Activated naive CD8-positive, alpha-beta T cell treated with anti-CD3 and anti-CD28 coated beads for 36 hours (primary cell): ENCODE data around the gene ATG101. TPM values are rescaled to one million over a fixed set of nuclear protein-coding genes. Genes with fewer than 3 reads are reported as not detected.

ENCODE experiments used
- DNase-seq: peaks from one replicate; pipeline ENCODE4 v3.0.0; 2021
- H3K27ac Mint-ChIP-seq: one replicate; pipeline ENCODE4 v1.8.0; 2022; ENCODE audit warnings: mild to moderate bottlenecking, moderate library complexity, mixed read lengths
- H3K27me3 Mint-ChIP-seq: one replicate; pipeline ENCODE4 v1.8.0; 2022; ENCODE audit warnings: mild to moderate bottlenecking, mixed read lengths
- H3K36me3 Mint-ChIP-seq: one replicate; pipeline ENCODE4 v1.8.0; 2021; ENCODE audit warnings: mild to moderate bottlenecking, mixed read lengths
- H3K4me1 Mint-ChIP-seq: one replicate; pipeline ENCODE4 v1.8.0; 2021; ENCODE audit warnings: mixed read lengths
- H3K4me3 Mint-ChIP-seq: one replicate; pipeline ENCODE4 v1.8.0; 2022; ENCODE audit warnings: mild to moderate bottlenecking, moderate library complexity, mixed read lengths
- H3K9me3 Mint-ChIP-seq: one replicate; pipeline ENCODE4 v1.8.0; 2022; ENCODE audit warnings: mixed read lengths
- total RNA-seq, 2 experiments: library from RNA; stranded (reverse); gene quantifications; one replicate each; pipeline ENCODE4 v1.2.3, GENCODE V29; 2021

ATG101 gene
- total RNA-seq: 10 to 100 TPM; 39.8 to 41.2 TPM

GRCh38 chr12:52069327-52070184 lies at the start of gene ATG101:
ATG101 (plus strand) TSS chr12:52069978; CDS start chr12:52073651, 3,673 bp downstream.
- Mint-ChIP-seq H3K4me3 (peak within 1 kb of the TSS; percentile 89), H3K4me1 (peaks cover 39% of the 10 kb centered on the region), H3K27ac (peak within 1 kb of the TSS; percentile 98), H3K36me3 (peaks cover 25% of the 10 kb centered on the region), H3K9me3 (no peaks in the 10 kb centered on the region), H3K27me3 (no peaks in the 10 kb centered on the region)
- DNase-seq: peak; percentile 90

- peak overlapping the region; percentile 52 for H3K4me3 Mint-ChIP-seq
- peaks cover 2% of the 10 kb centered on the region for H3K36me3 Mint-ChIP-seq
- no peak overlapping the region for H3K27ac Mint-ChIP-seq
- H3K4me1 Mint-ChIP-seq: peaks cover 35% of the 10 kb centered on the region
- peak; percentile 72 for DNase-seq
- H3K27me3 Mint-ChIP-seq: peaks cover 3% of the 10 kb centered on the region
- H3K9me3 Mint-ChIP-seq: no peaks in the 10 kb centered on the region
These were observed 49.0 kb upstream of the ATG101 start for GRCh38 chr12:52020539-52021336.

GRCh38 chr12:52022841-52023181 lies 47.0 kb upstream of the ATG101 start:
- no peak for DNase-seq
- H3K4me1 Mint-ChIP-seq: peaks cover 46% of the 10 kb centered on the region
- H3K27ac Mint-ChIP-seq: no peak overlapping the region
- peak overlapping the region; percentile 68 for H3K4me3 Mint-ChIP-seq
- H3K36me3 Mint-ChIP-seq: peaks cover 2% of the 10 kb centered on the region
- H3K27me3 Mint-ChIP-seq: peaks cover 3% of the 10 kb centered on the region
- H3K9me3 Mint-ChIP-seq: no peaks in the 10 kb centered on the region

GRCh38 chr12:52023182-52023975 lies 46.4 kb upstream of the ATG101 start:
- Mint-ChIP-seq H3K36me3 (peaks cover 2% of the 10 kb centered on the region), H3K9me3 (no peaks in the 10 kb centered on the region), H3K27me3 (peaks cover 3% of the 10 kb centered on the region), H3K27ac (peak overlapping the region; percentile 93), H3K4me3 (peak overlapping the region; percentile 87), H3K4me1 (peaks cover 46% of the 10 kb centered on the region)
- DNase-seq: peak; percentile 91

GRCh38 chr12:52023976-52024688 lies 45.6 kb upstream of the ATG101 start:
- H3K27me3 Mint-ChIP-seq: peaks cover 3% of the 10 kb centered on the region
- H3K4me3 Mint-ChIP-seq: peak overlapping the region; percentile 87
- H3K27ac Mint-ChIP-seq: peak overlapping the region; percentile 93
- DNase-seq: no peak
- H3K4me1 Mint-ChIP-seq: peaks cover 46% of the 10 kb centered on the region
- no peaks in the 10 kb centered on the region for H3K9me3 Mint-ChIP-seq
- H3K36me3 Mint-ChIP-seq: peaks cover 2% of the 10 kb centered on the region

GRCh38 chr12:52024845-52025230 lies 44.9 kb upstream of the ATG101 start:
- Mint-ChIP-seq H3K4me1 (peaks cover 46% of the 10 kb centered on the region), H3K27me3 (peaks cover 3% of the 10 kb centered on the region), H3K36me3 (peaks cover 2% of the 10 kb centered on the region), H3K9me3 (no peaks in the 10 kb centered on the region), H3K4me3 (peak overlapping the region; percentile 87), H3K27ac (peak overlapping the region; percentile 93)
- DNase-seq: peak; percentile 74

GRCh38 chr12:52026263-52026662 lies 43.5 kb upstream of the ATG101 start:
- Mint-ChIP-seq H3K4me3 (peak overlapping the region; percentile 87), H3K36me3 (peaks cover 2% of the 10 kb centered on the region), H3K27me3 (peaks cover 3% of the 10 kb centered on the region), H3K27ac (peak overlapping the region; percentile 93), H3K9me3 (no peaks in the 10 kb centered on the region), H3K4me1 (peaks cover 33% of the 10 kb centered on the region)
- no peak for DNase-seq

GRCh38 chr12:52027085-52027843 lies 42.5 kb upstream of the ATG101 start:
- Mint-ChIP-seq H3K4me3 (no peak overlapping the region), H3K27ac (no peak overlapping the region), H3K27me3 (no peaks in the 10 kb centered on the region), H3K36me3 (peaks cover 2% of the 10 kb centered on the region), H3K4me1 (peaks cover 33% of the 10 kb centered on the region), H3K9me3 (no peaks in the 10 kb centered on the region)
- DNase-seq: no peak

- no peak for DNase-seq
- H3K27ac Mint-ChIP-seq: no peak overlapping the region
- H3K9me3 Mint-ChIP-seq: no peaks in the 10 kb centered on the region
- H3K4me1 Mint-ChIP-seq: peaks cover 41% of the 10 kb centered on the region
- peaks cover 2% of the 10 kb centered on the region for H3K36me3 Mint-ChIP-seq
- no peaks in the 10 kb centered on the region for H3K27me3 Mint-ChIP-seq
- H3K4me3 Mint-ChIP-seq: no peak overlapping the region
These were observed 40.1 kb upstream of the ATG101 start for GRCh38 chr12:52029685-52030084.

- Mint-ChIP-seq H3K27me3 (no peaks in the 10 kb centered on the region), H3K4me3 (peak overlapping the region; percentile 79), H3K4me1 (peaks cover 42% of the 10 kb centered on the region), H3K9me3 (no peaks in the 10 kb centered on the region), H3K27ac (peak overlapping the region; percentile 85), H3K36me3 (no peaks in the 10 kb centered on the region)
- DNase-seq: no peak
These were observed 37.4 kb upstream of the ATG101 start for GRCh38 chr12:52032446-52032803.

- peaks cover 39% of the 10 kb centered on the region for H3K4me1 Mint-ChIP-seq
- peak; percentile 94 for DNase-seq
- no peaks in the 10 kb centered on the region for H3K27me3 Mint-ChIP-seq
- H3K4me3 Mint-ChIP-seq: peak overlapping the region; percentile 79
- H3K9me3 Mint-ChIP-seq: no peaks in the 10 kb centered on the region
- H3K36me3 Mint-ChIP-seq: no peaks in the 10 kb centered on the region
- H3K27ac Mint-ChIP-seq: peak overlapping the region; percentile 87
These were observed 36.9 kb upstream of the ATG101 start for GRCh38 chr12:52032804-52033445.

GRCh38 chr12:52033446-52034140 lies 36.2 kb upstream of the ATG101 start:
- no peak for DNase-seq
- Mint-ChIP-seq H3K27me3 (no peaks in the 10 kb centered on the region), H3K36me3 (peaks cover 5% of the 10 kb centered on the region), H3K9me3 (no peaks in the 10 kb centered on the region), H3K4me3 (peak overlapping the region; percentile 75), H3K4me1 (peaks cover 45% of the 10 kb centered on the region), H3K27ac (peak overlapping the region; percentile 87)

- no peaks in the 10 kb centered on the region for H3K27me3 Mint-ChIP-seq
- H3K4me3 Mint-ChIP-seq: peak overlapping the region; percentile 25
- H3K27ac Mint-ChIP-seq: no peak overlapping the region
- no peak for DNase-seq
- peaks cover 11% of the 10 kb centered on the region for H3K36me3 Mint-ChIP-seq
- peaks cover 61% of the 10 kb centered on the region for H3K4me1 Mint-ChIP-seq
- no peaks in the 10 kb centered on the region for H3K9me3 Mint-ChIP-seq
These were observed 34.6 kb upstream of the ATG101 start for GRCh38 chr12:52035190-52035589.
